Erythroblast (primary cell): Measurements from ENCODE around the gene PMVK.

Source experiments
- DNase-seq, 2 experiments: peaks; one replicate each; lab custom pipeline; 2025; lab: John Stamatoyannopoulos, UW
- GATA1 ChIP-seq: IDR thresholded peaks from 2 replicates; pipeline ENCODE4 v1.6.1; 2011; ENCODE audit warnings: low read depth, mild to moderate bottlenecking, control low read depth, low read length, moderate library complexity
- POLR2A ChIP-seq: IDR thresholded peaks from 2 replicates; pipeline ENCODE4 v1.6.1; 2011; ENCODE audit warnings: mild to moderate bottlenecking, low read length

Gene PMVK

GRCh38 chr1:154945962-154946850 is 9.7 kb upstream of the PMVK start:
- no peak for DNase-seq
- TF ChIP-seq POLR2A, result no peak
- TF ChIP-seq GATA1, result no peak

DNA sequence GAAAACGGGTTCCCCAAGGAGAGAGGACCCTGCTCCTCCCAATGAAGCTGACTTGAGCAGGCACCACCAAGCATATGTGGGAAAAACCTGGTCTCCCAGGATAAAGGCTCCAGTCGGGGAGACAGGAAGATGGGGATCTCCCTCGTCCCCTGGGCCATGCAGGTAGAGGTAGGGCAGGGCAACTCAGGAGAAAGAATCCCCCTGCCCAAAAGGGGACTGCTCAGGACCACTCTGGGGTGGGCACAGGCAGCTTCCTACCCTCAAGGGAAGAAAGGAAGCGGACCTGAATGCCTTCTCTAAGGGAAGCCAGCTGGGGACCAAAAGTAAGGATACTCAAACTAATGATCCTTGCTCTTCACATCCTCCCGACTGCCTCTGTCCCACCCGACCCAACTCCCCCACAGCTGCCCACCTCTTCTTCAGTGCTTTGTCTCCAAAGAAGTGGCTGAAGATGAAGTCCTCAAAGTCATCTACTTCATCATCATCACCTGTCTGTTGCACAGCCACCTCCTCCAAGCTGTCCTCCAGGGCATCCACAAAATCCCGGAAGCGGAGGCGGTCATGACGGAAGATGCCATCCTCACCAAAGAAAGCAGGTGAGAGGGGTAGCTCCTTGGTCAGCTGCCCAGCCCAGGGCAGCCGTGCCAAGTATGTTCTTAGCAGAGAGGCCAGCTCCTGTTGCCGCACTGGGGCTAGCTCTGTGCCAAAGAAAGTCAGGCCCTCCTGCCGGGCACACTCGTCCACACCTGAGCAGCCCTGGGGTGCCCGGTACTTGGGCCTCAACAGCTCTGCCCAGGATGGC is 8.8 kb upstream of the PMVK start:
- no peak for DNase-seq
- no peak for TF ChIP-seq GATA1

DNA sequence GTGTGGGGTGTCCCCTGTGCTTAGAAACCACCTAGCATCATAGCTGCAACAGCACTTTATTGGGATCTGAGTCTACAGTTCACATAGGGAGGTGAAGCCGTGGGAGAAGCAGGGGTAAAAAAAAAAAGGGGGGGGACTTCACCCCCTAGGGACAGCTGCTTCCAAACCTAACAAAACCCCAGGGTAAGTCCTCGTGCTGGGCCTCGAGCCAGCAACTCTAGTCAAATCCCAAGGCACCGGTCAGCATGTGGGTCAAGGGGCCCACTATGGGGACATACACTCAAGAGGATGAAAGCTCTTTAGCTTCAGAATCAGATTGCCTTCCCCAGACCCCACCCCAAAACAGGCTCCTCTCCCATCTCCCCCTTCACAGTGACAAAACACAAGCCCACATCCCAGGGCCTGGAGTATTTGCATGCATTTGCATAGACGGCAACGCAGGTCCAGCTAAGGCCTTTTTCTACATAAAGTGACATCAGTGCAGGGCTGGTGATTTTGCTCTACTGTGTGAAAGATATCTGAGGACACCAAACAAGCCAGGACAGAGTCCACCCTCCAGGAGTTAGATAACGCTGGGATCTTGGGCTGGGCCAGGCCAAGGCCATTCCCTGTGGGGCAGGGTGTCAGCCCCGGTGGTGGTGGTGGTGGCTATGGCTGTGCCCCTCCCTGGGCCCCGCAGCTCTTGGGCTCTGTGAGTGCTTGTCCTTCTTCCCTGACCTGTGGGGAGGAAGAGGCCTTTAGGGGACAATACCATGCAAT is 8.1 kb upstream of the PMVK start:
- TF ChIP-seq GATA1, result no peak
- TF ChIP-seq POLR2A, result no peak
- peak; percentile 39 to 52 for DNase-seq

GRCh38 chr1:154943649-154944400 is 7.3 kb upstream of the PMVK start:
- DNase-seq, result peak; percentile 40 to 66
- TF ChIP-seq POLR2A, result no peak

- TF ChIP-seq GATA1 (no peak), POLR2A (no peak)
- DNase-seq, result no peak
These were observed 5.0 kb upstream of the PMVK start for GRCh38 chr1:154941333-154942013.

- TF ChIP-seq GATA1, result no peak
- no peak for TF ChIP-seq POLR2A
- DNase-seq, result no peak
These were observed 4.2 kb upstream of the PMVK start for GRCh38 chr1:154940651-154941194.

- TF ChIP-seq POLR2A, result no peak
- TF ChIP-seq GATA1, result no peak
- no peak for DNase-seq
These were observed 3.7 kb upstream of the PMVK start for GRCh38 chr1:154940213-154940560.

DNA sequence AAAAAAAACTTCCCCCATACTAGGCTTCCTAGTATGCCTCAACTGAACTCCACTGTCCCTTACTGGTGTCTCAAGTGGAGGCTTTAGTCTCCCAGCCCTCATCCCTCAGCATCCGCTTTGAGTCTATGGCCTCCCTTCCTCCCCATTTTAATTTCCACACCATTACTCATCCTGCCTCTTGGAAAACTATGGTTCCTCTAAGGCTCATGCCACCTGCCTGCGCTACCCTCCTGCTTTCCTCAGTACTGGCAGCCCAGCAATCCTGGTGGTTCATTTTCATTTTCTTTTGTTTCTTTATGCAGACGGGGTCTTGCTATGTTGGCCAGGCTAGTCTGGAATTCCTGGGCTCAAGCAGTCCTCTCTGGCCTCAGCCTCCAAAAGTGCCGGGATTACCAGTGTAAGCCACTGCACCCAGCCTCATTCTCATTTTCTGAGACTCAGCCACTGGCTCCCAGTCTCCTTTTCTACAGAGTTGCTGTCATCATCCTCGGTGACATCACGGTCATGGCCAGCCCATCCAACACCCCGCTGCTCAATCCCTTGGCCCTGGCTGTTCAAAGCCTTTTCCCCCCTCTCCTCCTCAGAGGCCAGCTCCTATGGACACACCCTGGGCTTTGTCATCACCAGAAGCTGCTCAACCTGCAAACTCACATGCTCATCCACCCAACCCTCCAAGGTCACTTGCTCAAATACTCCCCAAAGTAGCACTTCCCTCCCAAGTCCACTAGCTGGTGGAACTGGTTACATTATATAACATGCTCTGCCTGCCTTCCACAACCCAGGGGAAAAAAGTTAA is 2.3 kb upstream of the PMVK start:
- DNase-seq, result peak; percentile 20 to 58
- TF ChIP-seq POLR2A (no peak), GATA1 (no peak)

DNA sequence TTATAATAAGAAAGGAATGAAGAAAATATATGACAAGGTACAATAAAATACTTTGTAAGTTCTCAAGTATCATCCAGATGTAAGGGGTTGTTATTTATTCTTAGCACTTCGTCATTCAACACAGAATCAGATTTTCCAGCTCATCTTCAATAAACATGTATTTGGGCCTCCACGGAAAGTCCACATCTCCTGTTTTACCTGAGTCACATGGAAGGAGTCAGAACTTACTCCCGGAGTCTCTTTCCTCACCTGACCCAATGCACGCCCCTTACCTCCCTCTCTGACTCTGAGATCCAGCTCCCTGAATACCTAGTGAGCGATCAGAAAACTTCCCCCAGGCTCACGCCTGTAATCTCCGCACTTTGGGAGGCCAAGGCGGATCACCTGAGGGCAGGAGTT is 1.5 kb upstream of the PMVK start:
- no peak for DNase-seq
- TF ChIP-seq POLR2A (no peak), GATA1 (no peak)

DNA sequence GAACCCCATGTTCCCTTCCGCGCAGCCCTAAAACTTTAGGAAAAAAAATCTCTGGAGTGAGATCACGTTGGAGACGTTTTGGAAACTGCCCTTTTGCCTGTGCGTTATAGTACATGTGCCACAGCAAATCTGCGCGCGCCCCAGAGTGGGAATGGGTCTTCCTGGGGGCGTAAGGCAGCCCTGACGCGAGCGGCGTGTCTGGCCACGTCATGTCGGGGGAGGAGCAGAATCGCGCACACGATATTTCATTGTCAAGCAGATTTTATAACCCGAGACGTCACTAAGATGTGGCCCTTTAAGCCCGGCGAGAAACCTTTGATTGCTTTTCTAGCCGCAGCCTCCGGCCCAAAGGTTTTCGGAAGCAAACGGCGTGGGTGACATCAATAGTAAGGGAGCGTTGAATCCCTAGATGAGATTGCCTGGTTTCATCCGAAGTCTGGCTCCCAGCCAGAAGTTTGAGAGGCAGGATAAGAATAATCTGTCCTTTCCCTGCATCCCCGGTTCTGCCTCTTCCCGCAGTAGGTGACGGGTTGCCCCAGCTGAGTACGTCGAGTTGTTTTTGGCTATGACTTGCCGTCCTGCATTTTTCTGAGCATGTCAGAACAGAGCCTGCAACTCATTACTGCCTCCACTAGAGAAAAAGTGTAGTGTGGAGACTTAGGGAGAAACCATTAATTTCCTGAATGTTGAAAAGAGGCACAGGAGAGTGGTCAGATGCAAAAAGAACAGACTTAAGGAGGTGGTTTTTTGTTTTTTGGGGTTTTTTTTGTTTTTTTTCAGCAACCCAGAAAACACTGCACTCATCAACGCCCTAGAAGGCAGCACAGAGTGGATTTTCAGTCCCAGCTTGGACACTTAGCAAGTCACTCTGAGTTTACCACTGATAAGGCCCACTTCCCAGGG is 817 bp upstream of the PMVK start:
- DNase-seq, result peak; percentile 96 to 97
- no peak for TF ChIP-seq POLR2A
- no peak for TF ChIP-seq GATA1
